ENCODE data around the gene TSHZ2. TPM values are rescaled to one million over a fixed set of nuclear protein-coding genes. Genes with fewer than 3 reads are reported as not detected.

Gene TSHZ2
- total and polyA plus RNA-seq, 2 experiments from 2014 or later: 10.4 to 32.0 TPM

DNA sequence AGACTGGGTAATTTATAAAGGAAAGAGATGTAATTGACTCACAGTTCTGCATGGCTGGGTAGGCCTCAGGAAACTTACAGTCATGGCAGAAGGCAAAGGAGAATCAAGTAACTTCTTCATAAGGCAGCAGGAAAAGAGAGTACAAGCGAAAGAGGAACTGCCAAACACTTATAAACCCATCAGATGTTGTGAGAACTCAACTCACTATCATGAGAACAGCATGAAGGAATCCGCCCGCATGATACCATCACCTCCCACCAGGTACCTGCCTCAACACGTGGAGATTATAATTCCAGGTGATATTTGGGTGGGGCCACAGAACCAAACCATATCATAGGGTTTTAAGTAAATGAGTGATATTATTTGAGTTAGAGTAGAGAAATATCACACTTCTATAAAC lies 189.3 kb downstream of the TSHZ2 start:
- no peak for DNase-seq (ENCODE audit: low read depth in 1 of 2, low spot score in 1 of 2)
- peaks cover 10% of the 10 kb centered on the region for H3K4me1 ChIP-seq (ENCODE audit: low read depth)
- H3K36me3 ChIP-seq: no peaks in the 10 kb centered on the region
- H3K27ac ChIP-seq: no peak overlapping the region
- TF ChIP-seq CTCF (IDR thresholded peaks at IDR 0.05; ENCODE audit: low read depth, low read length): no peak
- H3K9me3 ChIP-seq (ENCODE audit: low read depth): no peaks in the 10 kb centered on the region
- H3K27me3 ChIP-seq: no peaks in the 10 kb centered on the region
- H3K4me3 ChIP-seq: no peak overlapping the region

- Histone ChIP-seq H3K9me3 (ENCODE audit: low read depth) (no peaks in the 10 kb centered on the region), H3K27ac (no peak overlapping the region), H3K4me3 (no peak overlapping the region), H3K36me3 (no peaks in the 10 kb centered on the region), H3K27me3 (no peaks in the 10 kb centered on the region), H3K4me1 (ENCODE audit: low read depth) (peaks cover 10% of the 10 kb centered on the region)
- peak; percentile 29 for TF ChIP-seq CTCF (IDR thresholded peaks at IDR 0.05; ENCODE audit: low read depth, low read length)
- peak; percentile 43 to 59 for DNase-seq (ENCODE audit: low read depth in 1 of 2, low spot score in 1 of 2)
Observed at GRCh38 chr20:53162251-53162835, 190.2 kb downstream of the TSHZ2 start.

DNA sequence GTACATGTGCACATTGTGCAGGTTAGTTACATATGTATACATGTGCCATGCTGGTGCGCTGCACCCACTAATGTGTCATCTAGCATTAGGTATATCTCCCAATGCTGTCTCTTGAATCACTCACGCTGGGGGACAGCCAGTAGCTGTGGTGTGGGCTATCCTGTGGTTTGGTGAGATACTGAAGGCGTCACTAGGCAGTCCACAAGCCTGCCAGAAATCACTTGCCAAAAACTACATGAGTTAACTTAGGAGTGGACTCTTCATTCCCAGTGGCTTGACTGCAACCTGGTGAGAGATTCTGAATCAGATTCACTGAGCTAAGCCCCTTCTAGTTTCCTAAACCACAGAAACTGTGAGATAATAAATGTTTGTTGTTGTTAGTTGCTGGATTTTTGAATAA lies 191.3 kb downstream of the TSHZ2 start:
- peak in 1 of 2 donors; percentile 64 for DNase-seq (ENCODE audit: low read depth in 1 of 2, low spot score in 1 of 2)
- H3K4me1 ChIP-seq (ENCODE audit: low read depth): peaks cover 10% of the 10 kb centered on the region
- no peaks in the 10 kb centered on the region for H3K27me3 ChIP-seq
- H3K9me3 ChIP-seq (ENCODE audit: low read depth): no peaks in the 10 kb centered on the region
- H3K4me3 ChIP-seq: no peak overlapping the region
- no peak overlapping the region for H3K27ac ChIP-seq
- no peak for TF ChIP-seq CTCF (IDR thresholded peaks at IDR 0.05; ENCODE audit: low read depth, low read length)
- H3K36me3 ChIP-seq: no peaks in the 10 kb centered on the region

- Histone ChIP-seq H3K27me3 (no peaks in the 10 kb centered on the region), H3K36me3 (no peaks in the 10 kb centered on the region), H3K9me3 (ENCODE audit: low read depth) (no peaks in the 10 kb centered on the region), H3K27ac (no peak overlapping the region), H3K4me1 (ENCODE audit: low read depth) (peaks cover 10% of the 10 kb centered on the region), H3K4me3 (no peak overlapping the region)
- TF ChIP-seq CTCF (IDR thresholded peaks at IDR 0.05; ENCODE audit: low read depth, low read length): no peak
- DNase-seq (ENCODE audit: low read depth in 1 of 2, low spot score in 1 of 2): no peak
Observed at GRCh38 chr20:53164072-53164471, 191.9 kb downstream of the TSHZ2 start.

DNA sequence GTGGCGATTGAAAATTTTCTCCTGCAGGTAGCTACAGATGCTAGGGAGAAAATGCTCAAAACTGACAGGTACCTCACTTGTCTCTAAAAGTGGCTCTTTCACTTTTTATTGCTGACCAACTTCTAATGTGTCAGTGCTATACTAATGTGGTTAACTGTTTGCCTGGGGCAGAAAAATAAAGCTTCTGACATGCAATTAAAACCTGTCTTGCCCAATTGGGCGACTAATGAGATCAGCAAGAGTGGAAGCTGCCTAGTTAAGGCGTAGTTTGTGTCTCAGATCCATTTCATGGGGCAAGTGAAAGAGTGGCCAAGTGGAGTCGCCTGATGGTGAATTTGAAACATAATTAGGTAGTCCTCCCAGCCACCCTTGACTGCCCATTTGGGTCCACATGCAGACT lies 193.3 kb downstream of the TSHZ2 start:
- no peaks in the 10 kb centered on the region for H3K27me3 ChIP-seq
- no peak for DNase-seq (ENCODE audit: low read depth in 1 of 2, low spot score in 1 of 2)
- H3K9me3 ChIP-seq (ENCODE audit: low read depth): no peaks in the 10 kb centered on the region
- TF ChIP-seq CTCF (IDR thresholded peaks at IDR 0.05; ENCODE audit: low read depth, low read length): no peak
- peaks cover 10% of the 10 kb centered on the region for H3K4me1 ChIP-seq (ENCODE audit: low read depth)
- H3K27ac ChIP-seq: no peak overlapping the region
- H3K36me3 ChIP-seq: no peaks in the 10 kb centered on the region
- H3K4me3 ChIP-seq: no peak overlapping the region

Measured in cardiac muscle cell (in vitro differentiated cells and primary cell).